K562 (cell line): ENCODE data around the gene FYB1.

Source experiments
- ARID3B ChIP-seq: fragments of 250-450 bp; sonication (Bioruptor Pico); IDR thresholded peaks from 2 replicates; pipeline ENCODE4 v1.4.0; 2020; ENCODE audit warnings: borderline replicate concordance
- ATF4 ChIP-seq: fragments of 450-650 bp; formaldehyde crosslinking; IDR thresholded peaks from 2 replicates; pipeline ENCODE4 v1.4.0; 2022; ENCODE audit warnings: mild to moderate bottlenecking, moderate library complexity
- CTCF ChIP-seq, 3 experiments: IDR thresholded peaks in 2 of 3; conservative IDR thresholded peaks in 1 of 3; 2 replicates each; pipeline ENCODE4 v1.5.1; 2011 to 2012; ENCODE audit warnings: low read length in 3 of 3, mild to moderate bottlenecking in 3 of 3, control low read depth in 2 of 3, improper control_type of control experiment in 1 of 3, inconsistent platforms in 1 of 3, low read depth in 1 of 3, mixed read lengths in 1 of 3, moderate library complexity in 1 of 3; ENCODE audit not compliant: insufficient read depth in 2 of 3
- EZH2 ChIP-seq: IDR thresholded peaks from 2 replicates; pipeline ENCODE4 v1.6.1; 2012; ENCODE audit warnings: low read depth, mild to moderate bottlenecking, inconsistent platforms, low read length, borderline replicate concordance
- FOXK2 ChIP-seq, 2 experiments: fragments of 450-650 bp; IDR thresholded peaks in 1 of 2; conservative IDR thresholded peaks in 1 of 2; 2 replicates each; pipeline ENCODE4 v1.6.1; 2016; ENCODE audit warnings: low read depth in 2 of 2, mild to moderate bottlenecking in 1 of 2
- FOXP4 ChIP-seq: sonication (generic); formaldehyde crosslinking; IDR thresholded peaks from 2 replicates; pipeline ENCODE4 v1.8.0; 2022; ENCODE audit warnings: mild to moderate bottlenecking, missing genetic modification reagents, borderline replicate concordance
- MXI1 ChIP-seq: IDR thresholded peaks from 2 replicates; pipeline ENCODE4 v1.6.1; 2011; ENCODE audit warnings: low read depth, mild to moderate bottlenecking, improper control_type of control experiment, low read length
- POLR2AphosphoS5 ChIP-seq: IDR thresholded peaks from 2 replicates; pipeline ENCODE4 v1.6.1; 2011; ENCODE audit warnings: mild to moderate bottlenecking, low read depth, low read length, moderate library complexity; ENCODE audit not compliant: control insufficient read depth, insufficient read depth
- RFX1 ChIP-seq: fragments of 450-650 bp; IDR thresholded peaks from 2 replicates; pipeline ENCODE4 v1.6.1; 2016; ENCODE audit warnings: mild to moderate bottlenecking, moderate library complexity
- SP1 ChIP-seq: sonication (generic); formaldehyde crosslinking; IDR thresholded peaks from 2 replicates; pipeline ENCODE4 v1.8.1; 2022; ENCODE audit warnings: mild to moderate bottlenecking, missing genetic modification reagents

DNA sequence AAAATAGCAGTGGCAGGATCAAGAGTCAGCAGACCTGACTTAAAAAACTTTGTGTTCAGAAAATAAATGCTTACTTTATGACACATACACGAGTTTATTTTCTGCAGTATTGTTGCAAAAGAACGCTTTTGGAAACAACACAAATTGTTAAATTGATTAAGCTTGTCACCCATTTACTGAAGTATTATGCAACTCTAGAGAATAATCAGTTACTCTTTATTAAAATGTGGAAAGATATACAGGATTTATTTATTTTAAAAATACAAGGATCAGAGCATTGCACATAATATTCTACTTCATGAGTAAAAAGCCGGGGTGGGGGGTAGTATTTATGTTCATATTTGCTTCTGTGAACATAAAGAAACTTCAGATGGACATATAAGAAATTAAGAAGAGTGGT, 20.0 kb downstream of the FYB1 start:
- no peak for TF ChIP-seq RFX1
- TF ChIP-seq MXI1, result no peak
- no peak for TF ChIP-seq FOXP4 (CRISPR knock-in tag)
- TF ChIP-seq ARID3B (CRISPR knock-in tag), result no peak
- TF ChIP-seq FOXK2 (conservative IDR thresholded peaks at IDR 0.05 in 1 of 2, IDR thresholded peaks at IDR 0.05 in 1 of 2; ENCODE audit: low read depth in 2 of 2), result no peak
- TF ChIP-seq ATF4 (CRISPR knock-in tag), result no peak
- no peak for TF ChIP-seq EZH2
- TF ChIP-seq CTCF (IDR thresholded peaks at IDR 0.05 in 2 of 3, conservative IDR thresholded peaks at IDR 0.05 in 1 of 3; ENCODE audit: insufficient read depth in 2 of 3, low read depth in 1 of 3, low read length in 3 of 3), result no peak
- TF ChIP-seq POLR2AphosphoS5, result no peak
- TF ChIP-seq SP1 (CRISPR knock-in tag), result no peak
